NOMO-1 treated with dmso at 0.1 percent for 144 hours (cell line): ENCODE data around the gene CA9.

ENCODE experiments used
- DNase-seq: peaks from one replicate; lab custom pipeline; 2025; ENCODE audit not compliant: unreplicated experiment; lab: John Stamatoyannopoulos, UW

The CA9 gene

GRCh38 chr9:35690614-35691333, 17.0 kb downstream of the CA9 start:
- DNase-seq, result peak; percentile 27

DNA sequence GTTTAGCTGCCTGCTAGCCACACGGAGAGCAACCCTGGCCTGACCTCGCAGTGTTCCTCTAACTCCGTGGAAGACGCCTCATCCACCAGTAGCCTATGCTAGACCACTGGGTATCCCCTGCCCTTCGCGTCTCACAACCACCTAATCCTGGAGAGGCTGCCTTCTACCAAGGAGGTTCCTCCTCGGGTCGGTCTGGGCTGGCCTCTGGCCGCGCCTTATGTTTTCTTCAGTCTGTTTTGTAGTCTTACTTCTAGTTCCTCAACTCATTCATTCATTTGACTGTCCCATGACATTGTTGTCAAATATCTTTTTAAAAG, 17.6 kb downstream of the CA9 start:
- no peak for DNase-seq

GRCh38 chr9:35691757-35692301, 18.1 kb downstream of the CA9 start:
- no peak for DNase-seq

DNA sequence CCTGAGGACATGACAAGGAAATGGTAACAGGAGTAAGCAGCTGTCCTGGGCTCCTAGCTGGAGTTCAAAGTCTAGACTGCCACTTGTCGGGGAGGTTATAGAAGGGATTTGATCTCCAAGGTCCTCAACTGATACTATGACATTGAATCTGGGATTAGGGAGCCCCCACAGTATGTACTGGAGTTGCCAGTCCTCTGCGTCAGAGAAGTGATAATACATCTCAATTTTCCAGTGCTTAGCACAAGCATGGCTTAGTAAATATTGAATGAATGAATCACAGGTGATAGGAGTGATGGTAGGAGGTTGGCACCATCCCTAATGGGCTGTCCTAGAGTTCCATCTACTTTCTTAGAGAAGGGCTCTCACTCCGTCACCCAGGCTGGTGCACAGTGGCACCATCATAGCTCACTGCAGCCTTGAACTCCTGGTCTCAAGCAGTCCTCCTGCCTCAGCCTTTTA, 22.2 kb downstream of the CA9 start:
- DNase-seq, result no peak

DNA sequence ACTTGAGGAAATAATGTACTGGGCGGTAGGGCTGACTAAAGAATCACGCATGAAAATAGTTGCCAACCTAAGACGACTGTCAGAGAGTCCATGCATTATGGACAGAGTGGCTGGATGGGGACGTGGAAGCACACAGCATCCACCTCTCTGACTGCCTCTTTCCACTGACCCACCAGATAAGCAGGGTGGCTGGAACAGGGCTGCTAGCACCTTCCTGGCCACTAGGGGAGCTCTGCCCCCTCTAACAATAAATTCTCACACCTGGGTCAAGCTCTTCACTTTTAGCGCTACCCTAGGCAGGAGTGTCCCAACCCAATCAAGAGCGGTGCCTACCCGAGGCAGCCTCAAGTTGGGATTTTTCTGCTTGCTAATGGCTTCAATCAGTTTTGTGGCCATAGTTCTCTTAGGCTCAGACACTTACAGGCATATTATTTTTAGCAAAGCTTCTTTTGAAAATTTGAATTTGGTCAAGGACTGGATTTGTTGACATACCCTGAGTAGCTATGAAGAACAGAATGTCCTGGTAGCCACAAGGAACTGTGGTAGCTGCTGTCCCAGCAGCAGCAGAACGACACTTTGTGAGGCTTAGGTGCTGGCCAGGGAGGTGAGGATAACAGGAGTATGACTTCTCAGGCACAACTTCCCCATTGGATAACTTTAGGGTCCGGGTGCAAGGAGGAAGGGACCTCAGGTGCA, 22.9 kb downstream of the CA9 start:
- DNase-seq, result peak; percentile 14

DNA sequence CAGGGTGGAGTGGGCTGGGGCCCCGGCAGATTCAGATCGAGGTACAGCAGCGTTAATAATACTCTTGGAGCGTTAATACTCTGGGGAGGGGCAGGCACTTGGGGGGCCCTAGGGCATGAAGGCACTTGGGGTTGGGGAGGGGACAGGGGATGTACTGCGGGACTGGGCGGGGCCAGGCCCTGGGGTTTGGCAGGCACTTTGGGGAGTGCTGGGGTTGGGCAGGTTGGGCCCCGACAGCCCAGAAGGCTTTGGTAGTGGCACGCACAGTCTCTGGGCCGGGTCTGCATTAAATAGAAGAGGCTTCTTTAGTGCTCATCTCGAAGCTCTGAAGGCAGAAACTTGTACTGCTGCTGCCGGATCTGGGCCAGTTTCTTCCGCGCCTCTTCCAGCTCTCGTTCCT, 23.8 kb downstream of the CA9 start:
- no peak for DNase-seq

DNA sequence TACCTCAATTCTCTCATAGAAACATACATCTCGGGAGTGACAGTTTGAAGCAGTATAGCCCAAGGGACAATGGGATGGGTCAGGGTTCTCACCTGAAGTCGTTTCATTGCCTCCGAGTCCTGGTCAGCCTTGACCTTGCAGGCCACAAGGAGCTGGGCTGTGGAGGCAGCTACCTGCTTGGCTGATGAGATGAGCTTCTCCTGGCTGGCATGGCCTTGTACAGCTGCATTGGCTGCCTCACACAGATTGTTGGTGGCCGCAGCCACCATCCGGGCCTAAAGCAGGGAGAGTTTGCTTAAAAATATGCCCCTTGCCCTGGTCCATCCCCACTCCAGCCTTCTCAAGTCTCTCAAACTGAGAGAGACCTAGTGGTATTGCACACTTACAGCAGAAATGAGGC, 24.5 kb downstream of the CA9 start:
- DNase-seq, result no peak

GRCh38 chr9:35700031-35700430, 26.3 kb downstream of the CA9 start:
- no peak for DNase-seq

DNA sequence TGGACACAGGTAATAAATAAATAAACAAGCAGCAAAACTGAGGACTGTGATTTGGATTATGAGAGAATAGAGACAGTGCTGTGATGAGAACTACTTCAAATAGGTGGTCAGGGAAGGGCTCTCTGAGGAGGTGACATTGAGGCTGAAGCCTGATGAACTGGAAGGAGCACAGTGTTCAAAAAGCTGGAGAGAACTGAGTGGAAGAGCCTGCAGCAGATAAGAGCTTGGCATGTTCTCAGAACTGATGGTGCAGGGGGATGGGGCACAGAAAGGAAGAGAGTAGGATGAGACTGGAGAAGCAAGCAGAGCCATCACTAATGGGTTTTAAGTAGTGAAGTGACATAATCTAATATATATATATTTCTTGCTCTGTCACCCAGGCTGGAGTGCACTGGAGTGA, 27.2 kb downstream of the CA9 start:
- no peak for DNase-seq

DNA sequence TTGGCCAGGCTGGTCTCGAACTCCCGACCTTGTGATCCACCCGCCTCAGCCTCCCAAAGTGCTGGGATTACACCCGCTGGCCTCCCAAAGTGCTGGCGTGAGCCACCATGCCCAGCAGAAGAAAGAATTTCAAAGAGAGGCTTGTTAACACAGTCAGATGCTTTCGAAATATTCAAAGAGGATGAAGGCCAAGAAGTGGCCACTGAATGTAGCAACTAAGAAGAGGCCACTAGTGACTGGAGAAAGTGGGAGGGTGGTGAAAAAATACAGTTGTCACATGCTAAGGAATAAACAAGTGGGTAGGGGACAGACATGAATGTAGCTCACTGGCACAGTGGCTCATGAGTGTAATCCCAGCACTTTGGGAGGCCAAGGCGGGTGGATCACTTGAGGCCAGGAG, 29.0 kb downstream of the CA9 start:
- DNase-seq, result no peak

GRCh38 chr9:35703906-35704672, 30.4 kb downstream of the CA9 start:
- no peak for DNase-seq

GRCh38 chr9:35705372-35705771, 31.6 kb downstream of the CA9 start:
- DNase-seq, result no peak

- no peak for DNase-seq
Observed at GRCh38 chr9:35705836-35706430, 32.2 kb downstream of the CA9 start.

DNA sequence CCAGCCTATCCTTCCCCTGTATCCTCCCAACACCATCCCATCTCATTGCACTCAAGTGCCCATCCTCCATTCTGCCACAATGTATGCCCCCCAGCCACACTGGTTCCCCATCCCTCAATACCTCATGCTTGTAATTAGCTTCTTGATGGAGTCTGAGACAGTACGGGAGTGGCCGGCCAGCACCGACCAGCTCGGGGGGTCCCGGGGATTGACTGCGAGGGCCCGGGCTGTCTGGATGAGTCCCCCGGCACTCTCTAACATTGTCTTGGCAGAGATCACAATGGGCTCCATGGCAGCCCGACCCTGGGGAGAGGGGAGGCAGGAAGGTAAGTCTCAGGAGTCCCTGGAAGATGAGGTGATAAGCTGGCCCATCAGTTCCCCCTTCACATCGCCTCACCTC, 33.2 kb downstream of the CA9 start:
- no peak for DNase-seq

- no peak for DNase-seq
Observed at GRCh38 chr9:35708146-35708545, 34.4 kb downstream of the CA9 start.

GRCh38 chr9:35710818-35711500, 37.2 kb downstream of the CA9 start:
- no peak for DNase-seq

- no peak for DNase-seq
Observed at GRCh38 chr9:35711501-35712428, 38.0 kb downstream of the CA9 start.

DNA sequence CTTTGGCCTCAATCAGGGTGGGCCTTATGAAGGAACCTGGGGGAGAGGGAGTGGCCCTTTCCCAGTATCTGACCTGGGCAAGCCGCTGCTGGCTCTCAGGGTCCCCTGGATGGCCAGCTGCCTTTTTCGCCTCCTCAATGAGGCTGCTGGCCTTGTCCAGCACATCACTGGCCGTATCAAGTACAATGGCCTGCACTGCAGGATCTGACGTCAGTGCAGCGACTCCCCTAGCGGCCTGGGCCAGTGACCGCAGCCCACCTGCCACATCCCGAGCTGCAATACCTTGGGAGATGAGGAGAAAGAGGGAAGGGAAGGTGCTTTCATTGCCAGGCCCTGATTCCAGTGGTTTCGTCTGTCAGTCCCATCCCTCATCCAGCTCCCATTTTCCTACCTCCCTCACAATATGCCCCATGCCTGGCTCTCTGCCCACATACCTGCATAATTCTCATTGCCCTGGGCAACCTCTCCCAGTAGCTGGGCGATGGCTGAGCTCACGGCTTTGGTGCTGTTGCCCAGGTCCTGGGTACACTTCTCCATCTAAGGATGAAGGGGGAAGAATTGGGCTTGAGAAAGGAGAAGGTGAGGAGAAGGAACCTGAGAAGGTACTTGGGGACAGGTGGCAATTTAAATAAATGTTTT, 39.2 kb downstream of the CA9 start:
- DNase-seq, result no peak

GRCh38 chr9:35713578-35713977, 39.9 kb downstream of the CA9 start:
- DNase-seq, result no peak
